A204.1 (cell line): ENCODE data around the gene ABHD4.
"Not testable (repeated sequence)": the region's sequence is repeated elsewhere in the genome, so short reads cannot be mapped to it uniquely, and the experiment has no call there.

Experiments
- FAIRE-seq: peaks from 2 replicates; lab custom pipeline; 2012; peaks lifted over from hg19 to GRCh38; lab: Jason Lieb, UNC

Gene ABHD4

DNA sequence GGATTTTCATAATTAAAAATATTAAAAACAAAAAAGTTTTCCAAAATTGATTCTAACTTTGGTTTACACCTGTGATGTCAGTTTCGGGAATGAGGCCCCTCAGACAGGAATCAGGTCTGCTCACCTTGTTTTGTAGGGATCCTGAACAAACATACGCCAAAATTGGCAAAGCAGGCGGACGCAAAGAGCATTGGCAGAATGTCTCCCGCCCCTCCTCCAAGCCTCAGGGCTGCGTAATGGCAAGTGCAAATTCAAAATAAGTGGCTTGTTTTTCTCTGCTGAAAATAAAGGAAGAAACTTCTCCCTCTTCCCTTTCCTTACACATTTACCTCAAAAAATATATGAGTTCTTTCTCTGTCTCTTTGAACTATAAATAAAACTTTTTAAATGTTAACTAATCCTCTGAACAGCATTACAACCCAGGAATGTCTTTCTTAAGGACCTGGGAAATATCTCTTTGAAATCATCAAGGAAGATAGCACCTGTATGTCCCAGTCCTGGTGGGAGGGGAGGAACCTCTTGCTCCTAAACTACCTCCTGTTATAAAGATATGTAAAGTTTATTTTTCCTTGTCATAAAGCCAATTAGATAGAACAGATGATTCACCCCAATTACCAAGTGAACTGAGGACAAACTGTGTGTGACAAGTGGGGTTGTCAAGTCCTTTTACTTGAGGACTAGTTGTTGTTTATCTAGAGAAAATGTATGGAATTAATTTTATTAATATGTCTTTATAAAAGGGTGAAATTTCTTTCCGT lies 29.6 kb downstream of the ABHD4 start:
- FAIRE-seq, result no peak

- FAIRE-seq, result no peak
Observed at GRCh38 chr14:22629361-22629760, 31.3 kb downstream of the ABHD4 start.

GRCh38 chr14:22630066-22630465 lies 32.0 kb downstream of the ABHD4 start:
- no peak for FAIRE-seq

DNA sequence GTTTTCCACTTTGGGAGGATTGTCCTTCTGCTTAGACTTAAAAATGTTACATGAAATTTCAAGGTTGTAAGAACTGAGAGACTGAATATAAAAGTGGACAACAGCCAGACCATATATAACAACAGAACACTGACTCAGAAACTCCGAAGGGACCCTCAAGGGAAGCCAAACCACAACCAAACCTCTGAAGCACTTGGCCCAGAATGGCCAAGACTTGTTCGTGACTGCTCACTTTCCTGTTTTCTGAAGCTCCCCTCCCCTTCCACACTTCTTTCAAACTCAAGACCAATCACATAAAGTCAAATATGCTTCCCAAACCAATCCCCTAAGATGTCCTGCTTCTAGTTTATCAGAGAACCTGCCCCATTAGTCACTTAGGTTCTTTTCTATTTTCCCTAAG lies 32.4 kb downstream of the ABHD4 start:
- no peak for FAIRE-seq

- no peak for FAIRE-seq
Observed at GRCh38 chr14:22634233-22634900, 36.3 kb downstream of the ABHD4 start.

DNA sequence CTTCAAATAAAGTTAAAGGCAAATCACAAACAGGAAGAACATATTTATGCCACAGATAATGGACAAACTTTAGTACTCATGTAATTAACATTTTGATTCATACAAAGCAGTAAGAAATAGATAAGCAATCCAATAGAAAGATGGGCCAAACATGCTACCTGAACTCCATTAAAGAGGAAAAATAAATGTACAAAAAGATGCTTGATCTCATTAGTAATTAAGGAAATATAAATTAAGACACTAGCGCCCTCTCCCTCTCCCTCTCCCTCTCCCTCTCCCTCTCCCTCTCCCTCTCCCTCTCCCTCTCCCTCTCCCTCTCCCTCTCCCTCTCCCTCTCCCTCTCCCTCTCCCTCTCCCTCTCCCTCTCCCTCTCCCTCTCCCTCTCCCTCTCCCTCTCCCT lies 37.9 kb downstream of the ABHD4 start:
- FAIRE-seq, result not testable (repeated sequence)

GRCh38 chr14:22640192-22640591 lies 42.1 kb downstream of the ABHD4 start:
- FAIRE-seq, result no peak

GRCh38 chr14:22641846-22642245 lies 43.7 kb downstream of the ABHD4 start:
- FAIRE-seq, result no peak

- no peak for FAIRE-seq
Observed at GRCh38 chr14:22644305-22644635, 46.2 kb downstream of the ABHD4 start, which contains the start of gene OR6J1. Gene OR6J1, minus strand, starts transcription at chr14:22644352. Its CDS starts 9,541 bp downstream, at chr14:22634811.

DNA sequence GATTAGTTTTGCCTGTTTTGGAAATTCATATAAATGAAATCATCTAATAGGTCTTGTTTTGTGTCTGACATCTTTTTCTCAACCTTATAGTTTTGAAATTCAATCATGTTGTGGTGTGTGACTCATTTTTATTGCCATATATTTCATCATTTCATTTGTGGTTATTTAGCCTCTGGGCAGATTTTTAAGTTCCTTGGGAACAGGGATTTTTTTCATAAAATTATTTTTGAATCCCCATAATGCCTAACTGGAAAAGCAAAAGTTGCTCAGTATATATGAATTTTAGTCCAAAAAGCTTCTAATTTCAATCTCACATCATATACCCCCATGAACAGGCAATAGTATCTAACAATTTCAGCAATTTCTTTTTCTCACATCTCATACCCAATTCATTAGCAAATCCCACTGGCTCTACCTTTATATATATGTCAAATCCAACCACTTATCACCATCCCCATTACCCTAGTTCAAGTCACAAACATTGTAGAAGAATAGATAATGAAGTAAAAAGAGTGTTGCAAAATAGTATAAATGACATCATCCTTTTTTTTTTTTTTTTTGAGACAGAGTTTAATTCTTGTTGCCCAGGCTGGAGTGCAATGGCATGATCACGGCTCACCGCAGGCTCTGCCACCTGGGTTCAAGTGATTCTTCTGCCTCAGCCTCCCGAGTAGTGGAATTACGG lies 48.6 kb downstream of the ABHD4 start:
- no peak for FAIRE-seq

GRCh38 chr14:22648506-22648905 lies 50.4 kb downstream of the ABHD4 start:
- FAIRE-seq, result no peak

DNA sequence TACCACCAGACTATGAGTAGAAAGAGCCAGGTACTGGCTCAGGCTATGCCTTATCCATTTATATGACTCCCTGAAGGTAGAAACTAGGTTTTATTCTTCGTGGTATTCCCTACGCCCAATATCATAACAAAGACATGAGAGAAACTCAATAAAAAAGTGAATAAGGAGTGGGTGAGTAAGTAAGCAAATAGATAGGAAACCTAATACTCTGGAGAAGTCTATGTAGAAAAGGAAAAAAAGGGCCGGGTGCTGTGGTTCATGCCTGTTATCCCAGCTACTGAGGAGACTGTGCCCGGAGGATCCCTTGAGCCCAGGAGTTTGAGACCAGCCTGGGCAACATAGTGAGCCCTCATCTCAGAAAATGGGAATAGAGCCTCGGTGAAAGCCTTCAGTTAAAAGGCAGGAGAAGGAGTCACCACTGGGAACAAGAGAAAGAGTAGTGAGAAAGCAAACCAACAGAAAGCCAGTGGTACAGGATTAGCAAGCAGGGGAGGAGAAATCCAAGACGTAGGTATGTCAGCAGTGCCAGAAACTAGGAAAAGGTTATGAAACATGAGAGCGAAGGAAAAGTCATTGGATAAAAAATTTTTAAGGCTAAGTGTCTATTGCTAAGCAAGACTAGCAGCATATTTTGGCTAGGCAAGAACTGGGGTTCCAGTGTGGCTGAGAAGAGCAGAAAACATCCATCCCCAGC lies 52.1 kb downstream of the ABHD4 start:
- no peak for FAIRE-seq

- no peak for FAIRE-seq
Observed at GRCh38 chr14:22650960-22651521, 52.9 kb downstream of the ABHD4 start.

GRCh38 chr14:22651586-22651985 lies 53.5 kb downstream of the ABHD4 start:
- FAIRE-seq, result no peak

DNA sequence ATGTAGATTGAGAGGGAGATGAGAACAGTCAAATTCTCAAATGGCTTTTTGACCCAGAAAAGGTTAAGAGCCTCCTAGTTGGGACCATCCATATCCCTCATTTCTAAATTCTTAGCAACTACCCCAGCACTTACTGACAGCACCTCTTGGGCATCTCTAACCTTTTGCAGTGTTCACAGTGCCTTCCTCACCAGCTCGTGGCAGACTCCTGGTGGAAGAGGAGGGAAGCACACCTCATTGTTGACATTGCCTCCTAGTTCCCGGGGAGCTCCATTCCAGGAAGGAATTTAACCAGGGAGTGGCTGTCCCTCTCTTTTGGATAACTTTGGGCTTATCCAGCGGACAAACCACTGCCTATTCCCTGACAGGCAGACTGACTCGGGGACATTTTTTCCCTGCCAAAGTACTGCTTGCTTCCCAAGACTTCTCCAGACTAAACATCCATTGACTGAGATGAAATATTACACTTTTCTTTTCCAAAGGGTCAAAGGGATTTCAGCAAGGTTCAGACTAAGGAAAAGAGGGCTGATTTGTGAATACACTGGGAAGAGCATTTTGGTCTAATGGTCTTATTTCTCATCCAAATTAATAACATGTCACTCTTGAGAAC lies 55.0 kb downstream of the ABHD4 start:
- FAIRE-seq, result no peak

DNA sequence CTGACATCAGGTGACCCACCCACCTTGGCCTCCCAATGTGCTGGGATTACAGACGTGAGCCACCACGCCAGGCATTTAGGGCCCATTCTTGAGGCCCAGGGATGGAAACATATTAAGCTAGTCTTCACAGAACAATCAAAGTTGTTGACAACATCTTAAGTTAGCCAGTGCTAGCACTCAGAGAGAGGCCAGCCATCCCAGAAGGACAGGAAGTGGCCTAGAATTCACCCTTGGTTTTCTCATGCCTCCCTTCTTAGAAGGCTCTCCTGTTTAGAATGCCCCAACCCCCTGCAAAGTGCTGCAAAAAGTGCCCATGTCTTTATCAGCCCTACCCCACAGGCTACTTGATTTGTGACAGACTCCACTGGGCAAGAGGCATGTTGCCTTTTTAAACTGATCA lies 58.1 kb downstream of the ABHD4 start:
- no peak for FAIRE-seq

GRCh38 chr14:22656945-22657731 lies 59.0 kb downstream of the ABHD4 start:
- no peak for FAIRE-seq

- FAIRE-seq, result no peak
Observed at GRCh38 chr14:22657861-22658260, 59.8 kb downstream of the ABHD4 start.

GRCh38 chr14:22658946-22659345 lies 60.8 kb downstream of the ABHD4 start:
- no peak for FAIRE-seq

- FAIRE-seq, result no peak
Observed at GRCh38 chr14:22660654-22661053, 62.6 kb downstream of the ABHD4 start.
